GM12875 (cell line): ENCODE data around the gene MIPEP.
"Not testable (repeated sequence)": the region's sequence is repeated elsewhere in the genome, so short reads cannot be mapped to it uniquely, and the experiment has no call there.

Experiments used
- H3K4me3 ChIP-seq: one replicate; pipeline ENCODE4 v1.5.1; 2011; ENCODE audit warnings: low read depth, low read length, control low read depth
- CTCF ChIP-seq: IDR thresholded peaks from 2 replicates; pipeline ENCODE4 v1.5.1; 2011; ENCODE audit warnings: low read depth, mild to moderate bottlenecking, control low read depth, inconsistent platforms, low read length, moderate library complexity, borderline replicate concordance; ENCODE audit not compliant: insufficient read depth

Gene MIPEP

DNA sequence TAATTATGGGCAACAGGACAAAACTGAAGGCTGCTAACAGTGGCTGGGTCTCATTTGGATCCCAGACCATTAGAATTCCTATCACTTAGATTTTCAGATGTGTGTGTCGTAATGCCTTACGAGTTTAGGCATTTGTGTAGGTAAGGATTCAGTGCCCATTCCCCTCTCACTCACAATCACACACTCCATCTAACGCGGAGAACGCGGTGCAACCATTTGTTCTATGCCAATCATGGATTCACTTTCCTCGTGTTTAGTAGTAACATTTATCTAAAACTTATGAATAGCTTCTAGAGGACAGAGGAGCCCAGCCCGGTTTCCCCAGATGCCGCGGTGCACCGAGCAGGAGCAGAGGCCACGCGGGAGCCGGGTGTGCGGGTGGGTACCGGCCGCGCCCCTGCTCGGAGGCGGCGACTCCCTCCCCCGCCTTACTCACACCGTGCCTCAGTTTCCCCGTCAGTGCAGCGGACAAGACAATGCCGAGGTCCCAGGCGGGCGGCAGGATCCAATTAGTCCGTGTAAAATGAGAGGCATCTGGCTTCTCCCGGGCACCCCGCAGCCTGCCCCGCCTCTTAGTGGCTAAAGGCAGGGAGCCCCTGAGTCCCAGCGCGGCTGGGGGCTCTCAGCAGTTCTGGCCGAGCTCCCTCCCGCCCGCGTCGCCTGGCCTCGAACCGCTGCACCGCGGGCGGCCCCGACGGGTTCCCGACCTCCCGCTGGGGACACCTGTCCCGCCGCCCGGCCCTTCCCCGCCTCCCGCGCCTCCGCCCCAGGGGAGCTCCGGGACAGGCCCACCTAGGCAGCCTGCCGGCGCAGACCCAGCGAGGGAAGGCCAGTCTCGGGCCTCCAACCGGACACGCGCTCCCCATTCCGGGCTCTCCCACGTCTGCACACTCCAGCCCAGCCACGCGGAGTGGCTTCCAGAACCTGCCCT, 14.0 kb upstream of the MIPEP start:
- H3K4me3 ChIP-seq = no peak overlapping the region

GRCh38 chr13:23901365-23901764, 12.2 kb upstream of the MIPEP start:
- no peak for TF ChIP-seq CTCF
- no peak overlapping the region for H3K4me3 ChIP-seq

More for the DNA sequence above, 14.0 kb upstream of the MIPEP start:
- no peak for TF ChIP-seq CTCF

- no peak overlapping the region for H3K4me3 ChIP-seq
- TF ChIP-seq CTCF = peak; percentile 35; the same call in 1 of the 2 replicates
Observed at GRCh38 chr13:23899555-23899954, 10.4 kb upstream of the MIPEP start.

DNA sequence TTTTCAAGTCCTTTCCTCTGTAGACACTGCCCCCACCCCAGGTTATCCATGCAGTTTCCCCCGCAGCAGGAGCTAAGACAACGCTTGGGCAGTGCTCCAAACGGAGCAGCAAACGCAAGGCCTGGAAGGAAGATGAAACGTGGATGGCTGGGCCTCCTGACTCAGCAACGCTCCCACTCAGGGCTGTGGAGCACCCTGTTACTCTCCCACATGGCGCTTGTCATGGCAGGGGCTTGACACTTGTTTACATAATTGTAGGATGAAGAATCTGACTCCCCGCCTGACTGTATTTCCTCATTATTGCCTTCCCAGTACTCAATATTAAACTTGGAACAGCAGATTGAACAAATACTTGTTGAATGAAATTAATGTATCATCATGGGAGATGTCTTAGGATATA, 8.9 kb upstream of the MIPEP start:
- H3K4me3 ChIP-seq = no peak overlapping the region
- no peak for TF ChIP-seq CTCF

DNA sequence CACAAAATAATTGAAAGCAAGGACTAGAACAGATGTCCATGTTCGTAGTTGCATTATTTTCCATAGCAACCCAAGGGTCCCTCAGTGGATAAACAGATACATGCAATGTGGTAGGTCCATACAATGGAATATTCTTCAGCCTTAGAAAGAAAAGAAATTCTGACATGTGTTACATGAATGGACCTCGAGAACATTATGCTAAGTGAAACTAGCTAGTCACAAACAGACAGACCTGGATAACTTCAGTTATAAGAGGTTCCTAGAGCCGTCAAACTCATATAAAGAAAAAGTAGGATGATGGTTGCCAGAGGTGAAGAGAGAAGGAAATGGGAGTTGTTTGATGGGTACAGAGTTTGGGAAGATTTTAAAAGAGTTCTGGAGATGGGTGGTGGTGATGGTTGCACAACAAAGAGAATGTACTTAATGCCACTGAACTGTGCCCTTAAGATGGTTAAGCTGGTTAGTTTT, 8.3 kb upstream of the MIPEP start, which contains the start of gene C1QTNF9B:
TSS of gene C1QTNF9B (minus strand) at position 51 of the 468 bp plus-strand sequence.
- H3K4me3 ChIP-seq = not testable (repeated sequence)

DNA sequence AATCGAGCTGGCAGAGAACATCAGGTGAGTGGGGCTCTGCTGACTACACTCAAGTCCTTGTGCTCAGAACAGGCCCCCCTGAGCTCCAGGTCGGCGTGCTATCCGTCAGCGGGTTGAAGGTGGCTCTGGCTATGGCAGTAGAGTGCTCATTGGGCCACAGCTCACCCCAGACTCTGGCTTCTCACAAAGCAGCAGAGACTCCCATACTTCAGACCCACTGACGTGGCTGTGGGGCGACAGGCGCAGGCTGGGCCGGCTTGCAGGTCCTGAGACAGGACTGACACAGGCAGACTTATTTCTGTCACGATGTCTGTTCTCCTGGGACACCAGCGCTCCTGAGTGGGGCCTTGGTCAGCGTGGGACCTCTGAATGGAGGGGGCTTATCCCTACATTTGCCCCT, 5.5 kb upstream of the MIPEP start:
- H3K4me3 ChIP-seq = not testable (repeated sequence)

DNA sequence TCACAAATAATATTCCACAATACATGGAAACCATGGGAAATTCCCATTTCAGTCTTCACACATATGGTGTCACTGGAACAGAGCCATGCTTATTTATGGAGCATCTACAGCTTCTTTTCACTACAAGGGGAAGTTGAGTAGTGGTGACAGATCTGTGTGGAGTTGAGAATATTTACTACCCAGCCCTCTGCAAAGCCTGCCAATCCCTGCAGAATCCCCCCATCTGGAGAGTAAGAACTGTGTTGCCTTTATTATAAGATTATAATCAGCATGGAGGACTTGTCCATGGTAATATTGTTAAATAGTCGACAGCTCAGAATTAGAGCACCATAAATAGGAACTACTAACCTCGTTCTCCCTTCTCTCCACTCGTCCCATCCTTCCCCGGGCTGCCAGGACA, 4.6 kb upstream of the MIPEP start:
- H3K4me3 ChIP-seq = not testable (repeated sequence)

DNA sequence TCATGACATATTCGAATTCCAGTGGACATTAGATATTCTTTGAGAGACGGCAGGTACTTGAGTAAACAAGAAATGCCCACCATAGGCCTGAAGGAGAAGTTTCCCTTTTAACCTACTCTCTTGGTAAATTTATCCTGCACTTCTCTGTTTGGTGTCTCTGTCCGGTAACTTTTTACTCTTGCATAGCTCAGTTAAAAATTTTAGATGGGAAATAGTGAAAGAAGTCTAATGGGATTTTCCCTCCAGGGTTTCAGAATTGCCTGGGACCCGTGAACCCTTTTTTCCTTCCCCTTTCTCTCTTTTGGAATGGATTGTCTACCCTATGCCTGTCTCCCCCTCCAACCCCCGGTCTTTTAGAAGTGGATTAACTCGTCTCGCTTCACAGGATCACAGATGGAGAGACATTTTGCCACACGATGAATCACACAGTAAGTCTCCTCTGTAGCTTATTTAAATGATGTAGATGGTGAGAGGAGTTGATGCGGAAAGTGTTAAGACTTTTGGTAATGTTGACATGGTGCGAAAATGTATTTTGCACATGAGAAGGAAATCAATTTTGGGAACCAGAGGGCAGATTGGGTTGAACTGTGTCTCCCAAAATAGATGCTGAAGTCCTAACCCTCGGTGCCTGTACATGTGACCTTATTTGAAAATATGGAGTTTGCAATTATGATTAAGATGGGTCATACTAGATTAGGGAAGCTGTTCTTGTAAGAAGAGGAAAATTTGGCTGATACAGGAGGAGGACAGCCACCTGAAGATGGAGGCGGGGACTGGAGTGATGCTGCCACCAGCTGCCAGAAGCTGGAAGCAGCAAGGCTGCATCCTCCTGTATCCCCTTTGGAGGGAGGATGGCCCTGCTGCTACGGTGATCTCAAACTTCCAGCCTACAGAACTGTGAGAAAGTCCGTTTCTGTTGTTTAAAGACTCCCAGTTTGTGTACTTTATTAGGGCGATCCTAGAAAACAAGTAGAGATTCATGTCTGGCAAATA, 711 bp upstream of the MIPEP start:
- H3K4me3 ChIP-seq = peak overlapping the region; percentile 99
- peak; percentile 37; the same call in 1 of the 2 replicates for TF ChIP-seq CTCF

DNA sequence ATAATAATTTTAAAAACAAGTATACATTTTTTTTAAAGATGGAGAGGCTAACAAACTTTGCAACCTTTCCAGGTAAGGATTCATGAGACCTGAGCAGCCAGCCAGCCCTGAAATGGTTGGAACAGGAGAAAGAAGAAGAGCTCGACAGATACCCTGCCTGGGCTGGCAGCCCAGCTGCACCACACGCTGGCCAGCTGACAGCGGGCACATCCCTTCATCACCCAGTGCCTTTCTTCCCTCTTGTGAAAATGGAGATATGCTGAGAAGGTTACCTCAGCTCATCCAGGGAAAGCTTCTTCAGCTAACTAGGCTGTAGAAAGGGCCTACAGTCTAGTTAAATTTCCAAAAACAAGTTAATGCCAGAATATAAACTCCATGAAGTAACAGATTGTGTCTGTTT, 4.8 kb downstream of the MIPEP start:
- H3K4me3 ChIP-seq = not testable (repeated sequence)
